Activated CD8-positive, alpha-beta T cell treated with anti-CD3 and anti-CD28 coated beads for 36 hours (primary cell): ENCODE data around the gene ZSCAN23. TPM values are rescaled to one million over a fixed set of nuclear protein-coding genes. Genes with fewer than 3 reads are reported as not detected.

Experiments
- ATAC-seq: fragments of 200-7000 bp; cut with Tn5 transposase; one replicate; pipeline ENCODE4 v1.10.0; 2021; ENCODE audit warnings: mild to moderate bottlenecking, moderate library complexity
- CTCF ChIA-PET: fragments of 350-600 bp; sonication (Branson Sonifier 250); formaldehyde crosslinking; loops from one replicate; lab custom pipeline; 2021; ENCODE audit warnings: antibody characterized with exemption; lab: Charles Lee
- POLR2A ChIA-PET: fragments of 350-600 bp; sonication (Branson Sonifier 250); formaldehyde crosslinking; loops from one replicate; lab custom pipeline; 2021; ENCODE audit warnings: antibody characterized with exemption; lab: Charles Lee
- DNase-seq: peaks from one replicate; pipeline ENCODE4 v3.0.0-alpha.2; 2020
- H3K27ac Mint-ChIP-seq: one replicate; pipeline ENCODE4 v1.8.0; 2021; ENCODE audit warnings: mild to moderate bottlenecking, mixed read lengths
- H3K27me3 Mint-ChIP-seq: one replicate; pipeline ENCODE4 v1.8.0; 2021; ENCODE audit warnings: mixed read lengths
- H3K36me3 Mint-ChIP-seq: one replicate; pipeline ENCODE4 v1.8.0; 2021; ENCODE audit warnings: low read depth, mixed read lengths
- H3K4me1 Mint-ChIP-seq: one replicate; pipeline ENCODE4 v1.8.0; 2021; ENCODE audit warnings: low read depth, mixed read lengths
- H3K4me3 Mint-ChIP-seq: one replicate; pipeline ENCODE4 v1.8.0; 2021; ENCODE audit warnings: mild to moderate bottlenecking, moderate library complexity, mixed read lengths
- H3K9me3 Mint-ChIP-seq: one replicate; pipeline ENCODE4 v1.8.0; 2021; ENCODE audit warnings: mixed read lengths
- CTCF ChIP-seq: fragments of 200-600 bp; IDR thresholded peaks from one replicate; pipeline ENCODE4 v1.8.0; 2022; ENCODE audit warnings: antibody characterized with exemption, mild to moderate bottlenecking
- intact Hi-C: fragments of 100-400 bp; cut with micrococcal nuclease; formaldehyde crosslinking; loops from one replicate; pipeline ENCODE4 v1.10.0; 2022
- total RNA-seq, 2 experiments: library from RNA; stranded (reverse); gene quantifications; one replicate each; pipeline ENCODE4 v1.2.3, GENCODE V29; 2021

ZSCAN23 gene
- total RNA-seq, 2 experiments from 2014 or later = 1.1 to 1.6 TPM

DNA sequence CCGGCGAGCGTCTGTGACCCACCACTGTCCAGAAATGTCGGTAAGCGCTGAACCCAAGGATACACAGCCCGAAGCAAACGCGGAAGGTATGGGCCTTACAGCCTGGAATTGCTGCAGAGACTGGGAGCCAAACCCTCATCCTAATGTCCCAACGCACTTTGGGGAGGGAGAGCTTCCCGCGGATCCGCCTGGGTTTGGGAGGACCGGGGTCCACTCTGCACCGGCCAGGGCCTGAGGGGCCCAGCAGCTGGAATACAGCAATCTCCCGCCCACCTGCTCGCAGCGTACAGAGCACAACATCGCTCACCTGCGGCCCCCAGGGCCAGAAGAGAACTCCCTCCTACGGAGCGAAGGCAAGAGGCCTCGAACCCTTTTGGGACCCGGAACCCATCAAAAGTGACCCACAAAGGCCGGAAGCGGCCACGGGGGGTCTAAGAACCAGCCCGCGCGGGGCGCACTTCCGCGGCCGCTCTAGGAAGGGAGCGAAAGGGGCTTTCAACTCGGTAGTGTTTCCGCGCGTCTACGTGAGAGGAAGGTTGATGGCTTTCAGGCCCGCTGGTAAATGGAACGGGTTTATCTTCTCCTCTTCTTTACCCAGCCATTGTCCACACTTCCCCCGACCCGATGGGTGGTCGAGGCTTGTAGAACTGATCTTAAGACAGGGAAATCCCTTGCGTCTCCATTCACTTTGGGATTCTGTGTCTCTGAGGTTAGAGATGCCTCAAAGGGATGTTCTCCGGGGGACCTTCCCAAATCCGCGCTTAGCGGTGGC is 43.8 kb downstream of the ZSCAN23 start, which contains the start of gene ZSCAN12:
Gene ZSCAN12, minus strand, starts transcription at position 398 of the 772 bp plus-strand sequence. CDS start 1,342 bp downstream, outside the sequence.
- Mint-ChIP-seq H3K4me1 (peaks cover 42% of the 10 kb centered on the region), H3K36me3 (peaks cover 37% of the 10 kb centered on the region), H3K9me3 (no peaks in the 10 kb centered on the region), H3K4me3 (peak within 1 kb of the TSS; percentile 91), H3K27ac (peak within 1 kb of the TSS; percentile 96), H3K27me3 (peaks cover 25% of the 10 kb centered on the region)
- intact Hi-C loops = loop anchor here (5.0 kb wide), 1 partner anchor 43 kb away; the partner anchor contains the start of gene ZSCAN23
- ChIA-PET POLR2A (interaction anchor here (0.7 to 1.3 kb wide), 5 partner anchors 9 to 258 kb away, joined by 3 to 4 read pairs (median 3); partner anchors contain the start of gene ZKSCAN8), CTCF (interaction anchor here (1.0 kb wide), 1 partner anchor 43 kb away, joined by 3 read pairs; no protein-coding TSS in a partner anchor)
- ATAC-seq (peak; percentile 96), DNase-seq (peak; percentile 94)
- peak; percentile 63 for TF ChIP-seq CTCF

DNA sequence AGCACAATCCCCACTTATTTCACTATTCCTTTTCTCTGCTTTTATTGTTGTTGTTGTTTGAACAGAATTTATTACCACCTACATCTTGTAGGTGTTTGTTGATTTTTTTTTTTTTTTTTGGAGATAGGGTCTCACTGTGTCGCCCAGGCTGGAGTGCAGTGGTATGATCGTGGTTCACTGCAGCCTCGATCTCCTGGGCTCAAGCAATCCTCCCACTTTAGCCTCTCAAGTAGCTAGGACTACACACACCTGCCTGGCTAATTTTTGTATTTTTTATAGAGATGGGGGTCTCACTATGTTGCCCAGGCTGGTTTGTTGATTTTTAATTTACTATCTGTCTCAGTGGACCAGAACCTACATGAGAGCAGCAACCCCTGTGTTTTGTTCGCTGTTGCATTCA is 47.4 kb downstream of the ZSCAN23 start:
- TF ChIP-seq CTCF = no peak
- no peak overlapping the region for H3K4me3 Mint-ChIP-seq
- ChIA-PET CTCF (no interaction called here), POLR2A (interaction anchor here (0.6 kb wide), 1 partner anchor 13 kb away, joined by 3 read pairs; no protein-coding TSS in a partner anchor)
- no peak overlapping the region for H3K27ac Mint-ChIP-seq
- H3K4me1 Mint-ChIP-seq = peaks cover 49% of the 10 kb centered on the region
- intact Hi-C loops = no loop called here
- H3K9me3 Mint-ChIP-seq = no peaks in the 10 kb centered on the region
- peaks cover 64% of the 10 kb centered on the region for H3K36me3 Mint-ChIP-seq
- DNase-seq (no peak), ATAC-seq (no peak)
- H3K27me3 Mint-ChIP-seq = no peaks in the 10 kb centered on the region

DNA sequence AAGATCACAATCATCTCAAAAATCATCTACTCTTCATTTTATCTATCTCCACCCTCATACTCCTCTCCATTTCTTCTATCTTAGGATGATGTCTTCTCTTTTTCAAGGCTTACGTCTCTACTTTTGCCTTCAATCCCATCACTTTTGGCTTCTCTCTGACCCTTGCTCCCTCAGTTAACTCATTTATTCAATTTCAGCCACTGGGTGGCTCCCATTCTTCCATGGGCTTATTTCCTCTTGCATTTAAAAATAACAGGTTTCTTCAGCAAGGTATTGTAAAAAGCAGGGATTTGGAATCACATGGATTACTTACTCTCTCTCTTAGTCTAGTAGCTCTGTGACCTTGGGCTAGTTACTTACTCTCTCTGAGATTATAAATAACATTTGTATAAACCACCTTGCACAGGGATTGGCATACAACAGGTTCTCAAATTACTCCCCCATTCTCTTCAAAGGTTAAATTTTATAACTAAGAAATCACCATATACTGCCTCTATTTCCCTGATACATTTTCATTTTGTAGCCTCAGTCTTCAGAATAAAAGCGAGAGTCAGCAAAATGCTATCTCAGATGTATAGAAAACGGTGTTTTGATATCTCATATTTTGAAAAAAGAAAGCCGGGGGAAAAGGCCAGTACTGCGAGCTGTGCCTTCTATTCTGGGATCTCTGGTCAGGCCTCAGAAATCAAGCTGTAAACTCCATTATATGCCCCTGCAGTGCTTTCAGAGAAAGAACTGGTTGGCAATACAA is 49.2 kb downstream of the ZSCAN23 start:
- intact Hi-C loops = no loop called here
- peak; percentile 52 for TF ChIP-seq CTCF
- peaks cover 78% of the 10 kb centered on the region for H3K36me3 Mint-ChIP-seq
- H3K27me3 Mint-ChIP-seq = no peaks in the 10 kb centered on the region
- CTCF ChIA-PET = interaction anchor here (0.7 kb wide), 1 partner anchor 69 kb away, joined by 3 read pairs; no protein-coding TSS in a partner anchor
- no peaks in the 10 kb centered on the region for H3K9me3 Mint-ChIP-seq
- POLR2A ChIA-PET = no interaction called here
- H3K4me3 Mint-ChIP-seq = no peak overlapping the region
- DNase-seq = no peak
- peaks cover 45% of the 10 kb centered on the region for H3K4me1 Mint-ChIP-seq
- H3K27ac Mint-ChIP-seq = no peak overlapping the region
- ATAC-seq = no peak

DNA sequence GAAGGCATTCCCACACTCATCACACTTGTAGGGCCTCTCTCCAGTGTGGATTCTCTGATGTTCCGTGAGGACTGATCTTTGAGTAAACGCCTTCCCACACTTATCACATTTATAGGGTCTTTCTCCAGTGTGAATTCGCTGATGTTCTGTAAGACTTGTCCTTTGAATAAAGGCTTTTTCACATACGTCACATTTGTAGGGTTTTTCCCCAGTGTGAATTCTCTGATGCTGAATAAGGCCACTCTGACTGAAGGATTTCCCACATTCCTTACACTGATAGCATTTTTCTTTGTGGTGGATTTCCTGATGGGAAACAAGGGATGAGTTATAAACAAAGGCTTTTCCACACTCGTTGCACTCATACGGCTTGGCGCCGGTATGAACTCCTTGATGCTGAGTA is 52.6 kb downstream of the ZSCAN23 start:
- no peak for TF ChIP-seq CTCF
- Mint-ChIP-seq H3K27me3 (no peaks in the 10 kb centered on the region), H3K9me3 (no peaks in the 10 kb centered on the region), H3K4me3 (no peak overlapping the region), H3K36me3 (peaks cover 78% of the 10 kb centered on the region), H3K4me1 (peaks cover 31% of the 10 kb centered on the region), H3K27ac (no peak overlapping the region)
- POLR2A ChIA-PET = no interaction called here
- no peak for DNase-seq
- no peak for ATAC-seq
- CTCF ChIA-PET = no interaction called here
- intact Hi-C loops = no loop called here
